A549 (cell line): ENCODE data around the gene RIMKLA. TPM values are rescaled to one million over a fixed set of nuclear protein-coding genes. Genes with fewer than 3 reads are reported as not detected.

Experiments
- ATAC-seq, 2 experiments: fragments of 200-7000 bp in 1 of 2; fragments of >200 bp in 1 of 2; cut with Nextera tagmentation in 1 of 2; cut with Tn5 transposase in 1 of 2; 3 replicates each; pipeline versions ENCODE4 v1.8.0 to v1.9.1; 2018 to 2020; ENCODE audit warnings: mild to moderate bottlenecking in 1 of 2, moderate library complexity in 1 of 2
- CTCF ChIA-PET: fragments of 300-600 bp; sonication (Branson Sonifier 250); formaldehyde crosslinking; extraction: SDS; loops from one replicate; lab custom pipeline; 2021; ENCODE audit warnings: antibody characterized with exemption, inconsistent platforms; lab: Yijun Ruan, JAX
- POLR2A ChIA-PET: fragments of 350-600 bp; formaldehyde crosslinking; extraction: SDS; loops from one replicate; lab custom pipeline; 2021; ENCODE audit warnings: antibody characterized with exemption, inconsistent platforms; lab: Yijun Ruan, JAX
- DNase-seq, 2 experiments: peaks; one replicate each; pipeline versions ENCODE4 v3.0.0 to v3.0.0-alpha.2; 2011 to 2016; ENCODE audit warnings: low read depth in 1 of 2, low spot score in 1 of 2
- FAIRE-seq: peaks from 2 replicates; lab custom pipeline; 2011; peaks lifted over from hg19 to GRCh38; lab: Jason Lieb, UNC
- H3K27ac ChIP-seq, 2 experiments: fragments of >200 bp; sonication (Bioruptor Twin); formaldehyde crosslinking; 3 replicates each; pipeline ENCODE4 v1.5.1; 2016 to 2017
- H3K4me1 ChIP-seq: fragments of >200 bp; sonication (Bioruptor Twin); formaldehyde crosslinking; 3 replicates; pipeline ENCODE4 v1.6.1; 2016
- H3K4me2 ChIP-seq: fragments of >200 bp; sonication (Bioruptor Twin); formaldehyde crosslinking; 3 replicates; pipeline ENCODE4 v1.6.1; 2016
- H3K4me3 ChIP-seq: fragments of >200 bp; sonication (Bioruptor Twin); formaldehyde crosslinking; 3 replicates; pipeline ENCODE4 v1.5.1; 2016
- H3K9me3 ChIP-seq: fragments of >200 bp; sonication (Bioruptor Twin); formaldehyde crosslinking; 3 replicates; pipeline ENCODE4 v1.6.1; 2016
- BHLHE40 ChIP-seq: IDR thresholded peaks from 2 replicates; pipeline ENCODE4 v1.6.1; 2012; ENCODE audit warnings: low read depth, low read length, inconsistent platforms
- CBX2 ChIP-seq: fragments of 200-600 bp; sonication (generic); IDR thresholded peaks from 2 replicates; pipeline ENCODE4 v1.6.1; 2016; ENCODE audit warnings: low read depth, mild to moderate bottlenecking, borderline replicate concordance
- CEBPB ChIP-seq, 2 experiments: fragments of >200 bp in 1 of 2; sonication (Bioruptor Twin) in 1 of 2; formaldehyde crosslinking in 1 of 2; IDR thresholded peaks; 2 replicates each; pipeline ENCODE4 v1.6.1; 2012 to 2016
- CHD2 ChIP-seq: fragments of 150-350 bp; IDR thresholded peaks from 2 replicates; pipeline ENCODE4 v1.6.1; 2014; ENCODE audit warnings: low read length; ENCODE audit not compliant: partially characterized antibody
- EP300 ChIP-seq, 2 experiments: fragments of >200 bp; sonication (Bioruptor Twin); formaldehyde crosslinking; IDR thresholded peaks; 2 replicates in 1 of 2; 3 replicates in 1 of 2; pipeline ENCODE4 v1.6.1; 2016 to 2017
- ESRRA ChIP-seq: fragments of 150-350 bp; IDR thresholded peaks from 2 replicates; pipeline ENCODE4 v1.6.1; 2014; ENCODE audit warnings: mild to moderate bottlenecking, low read length, borderline replicate concordance
- FOSL2 ChIP-seq, 2 experiments: fragments of 450-650 bp in 1 of 2; fragments of >200 bp in 1 of 2; sonication (Bioruptor Twin) in 1 of 2; formaldehyde crosslinking; IDR thresholded peaks; 2 replicates each; pipeline versions ENCODE4 v1.5.0 to v1.6.1; 2016 to 2020; ENCODE audit warnings: mild to moderate bottlenecking in 1 of 2, moderate library complexity in 1 of 2
- GATA3 ChIP-seq: IDR thresholded peaks from 2 replicates; pipeline ENCODE4 v1.6.1; 2012; ENCODE audit warnings: borderline replicate concordance
- HDAC2 ChIP-seq: fragments of 200-600 bp; sonication (generic); IDR thresholded peaks from 2 replicates; pipeline ENCODE4 v1.6.1; 2016
- HOXA7 ChIP-seq: fragments of 250-450 bp; sonication (Bioruptor Pico); IDR thresholded peaks from 2 replicates; pipeline ENCODE4 v1.5.0; 2020; ENCODE audit warnings: mild to moderate bottlenecking, moderate library complexity
- HOXB5 ChIP-seq: fragments of 250-450 bp; sonication (Bioruptor Pico); IDR thresholded peaks from 2 replicates; pipeline ENCODE4 v1.5.0; 2020; ENCODE audit warnings: mild to moderate bottlenecking, moderate library complexity
- MAZ ChIP-seq: fragments of 150-350 bp; IDR thresholded peaks from 2 replicates; pipeline ENCODE4 v1.6.1; 2014; ENCODE audit warnings: antibody characterized with exemption, low read depth, low read length, borderline replicate concordance
- PHF8 ChIP-seq: fragments of 200-600 bp; sonication (generic); IDR thresholded peaks from 2 replicates; pipeline ENCODE4 v1.6.1; 2016; ENCODE audit warnings: low read depth, mild to moderate bottlenecking, antibody characterized with exemption, moderate library complexity, borderline replicate concordance
- POLR2A ChIP-seq: IDR thresholded peaks from 2 replicates; pipeline ENCODE4 v1.6.1; 2012; ENCODE audit warnings: mild to moderate bottlenecking, low read length
- RARB ChIP-seq: fragments of 250-450 bp; sonication (Bioruptor Pico); IDR thresholded peaks from 2 replicates; pipeline ENCODE4 v1.8.0; 2021; ENCODE audit warnings: mild to moderate bottlenecking, moderate library complexity
- TP53 ChIP-seq: fragments of 250-450 bp; sonication (Bioruptor Pico); IDR thresholded peaks from 2 replicates; pipeline ENCODE4 v1.5.0; 2021; ENCODE audit warnings: mild to moderate bottlenecking, moderate library complexity
- ZNF302 ChIP-seq: fragments of 250-450 bp; sonication (Bioruptor Pico); IDR thresholded peaks from 2 replicates; pipeline ENCODE4 v1.9.0; 2021; ENCODE audit warnings: inconsistent platforms, mild to moderate bottlenecking, moderate library complexity
- ZSCAN20 ChIP-seq: fragments of 250-450 bp; sonication (Bioruptor Pico); IDR thresholded peaks from 2 replicates; pipeline ENCODE4 v1.8.0; 2022; ENCODE audit warnings: mild to moderate bottlenecking, moderate library complexity
- WGBS: methylation state at CpG from one replicate; pipeline ENCODE4 v1.1.6; 2017; ENCODE audit errors: missing lambda C conversion rate; 5-methylcytosine and 5-hydroxymethylcytosine counted together
- polyA plus RNA-seq, 4 experiments: library from polyadenylated mRNA; depleted of rRNA in 3 of 4; stranded (reverse); fragments of >200 nt; fragmentation: RNase III in 1 of 4; extraction: RNeasy Plus Mini Kit Qiagen cat#74134 plus additional on column Dnase treatment in 1 of 4; gene quantifications; 2 replicates in 3 of 4; 3 replicates in 1 of 4; pipeline ENCODE4 v1.2.3, GENCODE V29; 2011 to 2017
- TF ChIP-seq, protein P1 (sequence below): IDR thresholded peaks from 2 replicates; pipeline ENCODE4 v1.6.1; 2012
- TF ChIP-seq, protein P2 (sequence below): fragments of 200-600 bp; sonication (generic); IDR thresholded peaks from 2 replicates; pipeline ENCODE4 v1.6.1; 2016; ENCODE audit warnings: antibody characterized with exemption, mild to moderate bottlenecking, moderate library complexity
- TF ChIP-seq, protein P3 (sequence below): IDR thresholded peaks from 2 replicates; pipeline ENCODE4 v1.6.1; 2012; ENCODE audit warnings: low read depth, borderline replicate concordance

Gene RIMKLA
- polyA plus RNA-seq, 2 of the 4 experiments (the other 2 are of a cell fraction): 0.35 to 1.7 TPM

DNA sequence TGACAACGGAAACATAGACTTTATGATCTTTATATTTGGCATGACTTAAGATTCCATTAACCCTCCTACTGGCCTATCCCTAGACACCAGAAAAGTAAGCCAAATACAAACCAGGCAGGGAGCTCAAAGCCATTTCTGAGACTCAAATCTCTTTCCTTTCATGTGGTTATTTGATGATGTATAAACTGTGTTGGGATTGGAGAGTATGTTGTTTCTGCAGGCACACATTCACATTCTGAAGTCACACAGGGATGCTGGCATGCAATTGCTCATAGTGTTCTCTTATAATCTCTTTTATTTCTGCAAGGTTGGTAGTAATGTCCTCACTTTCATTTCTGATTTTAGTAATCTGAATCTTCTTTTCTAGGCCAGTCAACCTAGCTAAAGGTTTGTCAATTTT is 69.5 kb downstream of the RIMKLA start:
- Histone ChIP-seq H3K4me2 (no peak overlapping the region), H3K27ac (no peak overlapping the region), H3K9me3 (no peaks in the 10 kb centered on the region), H3K4me1 (no peaks in the 10 kb centered on the region)
- DNase-seq (no peak), ATAC-seq (no peak)
- WGBS: 82% methylated on average over 1 of the region's 1 CpG
- TF ChIP-seq POLR2A (no peak), CBX2 (no peak), TP53 (CRISPR knock-in tag) (no peak), ZNF302 (CRISPR knock-in tag) (no peak), ZSCAN20 (no peak), PHF8 (no peak), BHLHE40 (no peak), CEBPB (IDR thresholded peaks at IDR 0.05) (no peak), RARB (CRISPR knock-in tag) (no peak), HOXB5 (CRISPR knock-in tag) (no peak), GATA3 (no peak), HDAC2 (no peak), CHD2 (no peak), HOXA7 (no peak), ESRRA (no peak), EP300 (IDR thresholded peaks at IDR 0.05) (no peak)
- TF ChIP-seq, protein P1, sequence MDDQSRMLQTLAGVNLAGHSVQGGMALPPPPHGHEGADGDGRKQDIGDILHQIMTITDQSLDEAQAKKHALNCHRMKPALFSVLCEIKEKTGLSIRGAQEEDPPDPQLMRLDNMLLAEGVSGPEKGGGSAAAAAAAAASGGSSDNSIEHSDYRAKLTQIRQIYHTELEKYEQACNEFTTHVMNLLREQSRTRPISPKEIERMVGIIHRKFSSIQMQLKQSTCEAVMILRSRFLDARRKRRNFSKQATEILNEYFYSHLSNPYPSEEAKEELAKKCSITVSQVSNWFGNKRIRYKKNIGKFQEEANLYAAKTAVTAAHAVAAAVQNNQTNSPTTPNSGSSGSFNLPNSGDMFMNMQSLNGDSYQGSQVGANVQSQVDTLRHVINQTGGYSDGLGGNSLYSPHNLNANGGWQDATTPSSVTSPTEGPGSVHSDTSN: no peak
- TF ChIP-seq, protein P2, sequence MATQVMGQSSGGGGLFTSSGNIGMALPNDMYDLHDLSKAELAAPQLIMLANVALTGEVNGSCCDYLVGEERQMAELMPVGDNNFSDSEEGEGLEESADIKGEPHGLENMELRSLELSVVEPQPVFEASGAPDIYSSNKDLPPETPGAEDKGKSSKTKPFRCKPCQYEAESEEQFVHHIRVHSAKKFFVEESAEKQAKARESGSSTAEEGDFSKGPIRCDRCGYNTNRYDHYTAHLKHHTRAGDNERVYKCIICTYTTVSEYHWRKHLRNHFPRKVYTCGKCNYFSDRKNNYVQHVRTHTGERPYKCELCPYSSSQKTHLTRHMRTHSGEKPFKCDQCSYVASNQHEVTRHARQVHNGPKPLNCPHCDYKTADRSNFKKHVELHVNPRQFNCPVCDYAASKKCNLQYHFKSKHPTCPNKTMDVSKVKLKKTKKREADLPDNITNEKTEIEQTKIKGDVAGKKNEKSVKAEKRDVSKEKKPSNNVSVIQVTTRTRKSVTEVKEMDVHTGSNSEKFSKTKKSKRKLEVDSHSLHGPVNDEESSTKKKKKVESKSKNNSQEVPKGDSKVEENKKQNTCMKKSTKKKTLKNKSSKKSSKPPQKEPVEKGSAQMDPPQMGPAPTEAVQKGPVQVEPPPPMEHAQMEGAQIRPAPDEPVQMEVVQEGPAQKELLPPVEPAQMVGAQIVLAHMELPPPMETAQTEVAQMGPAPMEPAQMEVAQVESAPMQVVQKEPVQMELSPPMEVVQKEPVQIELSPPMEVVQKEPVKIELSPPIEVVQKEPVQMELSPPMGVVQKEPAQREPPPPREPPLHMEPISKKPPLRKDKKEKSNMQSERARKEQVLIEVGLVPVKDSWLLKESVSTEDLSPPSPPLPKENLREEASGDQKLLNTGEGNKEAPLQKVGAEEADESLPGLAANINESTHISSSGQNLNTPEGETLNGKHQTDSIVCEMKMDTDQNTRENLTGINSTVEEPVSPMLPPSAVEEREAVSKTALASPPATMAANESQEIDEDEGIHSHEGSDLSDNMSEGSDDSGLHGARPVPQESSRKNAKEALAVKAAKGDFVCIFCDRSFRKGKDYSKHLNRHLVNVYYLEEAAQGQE: no peak
- TF ChIP-seq, protein P3, sequence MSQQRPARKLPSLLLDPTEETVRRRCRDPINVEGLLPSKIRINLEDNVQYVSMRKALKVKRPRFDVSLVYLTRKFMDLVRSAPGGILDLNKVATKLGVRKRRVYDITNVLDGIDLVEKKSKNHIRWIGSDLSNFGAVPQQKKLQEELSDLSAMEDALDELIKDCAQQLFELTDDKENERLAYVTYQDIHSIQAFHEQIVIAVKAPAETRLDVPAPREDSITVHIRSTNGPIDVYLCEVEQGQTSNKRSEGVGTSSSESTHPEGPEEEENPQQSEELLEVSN: no peak
- TF ChIP-seq, all 56 proteins: peak for 0
- no peak for FAIRE-seq
- no peak overlapping the region for H3K4me3 ChIP-seq
- POLR2A ChIA-PET: no interaction called here
- CTCF ChIA-PET: no interaction called here

DNA sequence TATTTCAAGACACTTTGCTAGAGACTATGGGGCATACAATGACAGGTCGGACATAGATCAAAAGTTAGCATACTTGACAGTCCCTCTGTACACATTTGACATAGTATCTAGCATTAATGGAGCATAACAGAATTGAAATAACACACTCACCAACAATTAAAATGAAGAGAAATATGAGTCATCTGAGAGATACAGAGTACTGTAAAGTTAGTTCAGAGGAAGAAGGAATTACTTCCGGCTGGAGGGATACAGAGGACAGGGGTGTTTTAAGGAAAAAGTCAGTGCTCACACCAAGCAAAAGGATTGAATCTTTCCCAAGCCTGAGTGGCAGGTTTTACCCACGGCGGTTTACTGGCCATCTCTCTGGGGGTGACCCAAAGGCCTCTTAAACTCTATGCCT is 72.8 kb downstream of the RIMKLA start:
- TF ChIP-seq FOSL2 (IDR thresholded peaks at IDR 0.05): no peak
- TF ChIP-seq FOSL2 (CRISPR knock-in tag; IDR thresholded peaks at IDR 0.05): peak; percentile 4; the same call in 1 of the 2 replicates
- TF ChIP-seq MAZ: no peak
- H3K27ac ChIP-seq: no peak overlapping the region
- WGBS: 79% methylated on average over 4 of the region's 4 CpGs
- ChIA-PET CTCF (no interaction called here), POLR2A (no interaction called here)
- FAIRE-seq: no peak
- no peak for ATAC-seq
- no peak for DNase-seq
- H3K4me2 ChIP-seq: no peak overlapping the region
- no peaks in the 10 kb centered on the region for H3K9me3 ChIP-seq
- peaks cover 13% of the 10 kb centered on the region; the same call in 1 of the 3 replicates for H3K4me1 ChIP-seq
- no peak overlapping the region for H3K4me3 ChIP-seq
